ENCODE results near the gene ATP5F1E. TPM values are rescaled to one million over a fixed set of nuclear protein-coding genes. Genes with fewer than 3 reads are reported as not detected.

The ATP5F1E gene
- total RNA-seq: 10 to 100 TPM; 51.1 to 53.1 TPM
- polyA plus RNA-seq (2013, experiment 1 of 2): 101 TPM
- polyA plus RNA-seq (2013, experiment 2 of 2): 119 TPM
- 79.9 to 304 (median 173) reads per million in 172 experiments for total RNA-seq

DNA sequence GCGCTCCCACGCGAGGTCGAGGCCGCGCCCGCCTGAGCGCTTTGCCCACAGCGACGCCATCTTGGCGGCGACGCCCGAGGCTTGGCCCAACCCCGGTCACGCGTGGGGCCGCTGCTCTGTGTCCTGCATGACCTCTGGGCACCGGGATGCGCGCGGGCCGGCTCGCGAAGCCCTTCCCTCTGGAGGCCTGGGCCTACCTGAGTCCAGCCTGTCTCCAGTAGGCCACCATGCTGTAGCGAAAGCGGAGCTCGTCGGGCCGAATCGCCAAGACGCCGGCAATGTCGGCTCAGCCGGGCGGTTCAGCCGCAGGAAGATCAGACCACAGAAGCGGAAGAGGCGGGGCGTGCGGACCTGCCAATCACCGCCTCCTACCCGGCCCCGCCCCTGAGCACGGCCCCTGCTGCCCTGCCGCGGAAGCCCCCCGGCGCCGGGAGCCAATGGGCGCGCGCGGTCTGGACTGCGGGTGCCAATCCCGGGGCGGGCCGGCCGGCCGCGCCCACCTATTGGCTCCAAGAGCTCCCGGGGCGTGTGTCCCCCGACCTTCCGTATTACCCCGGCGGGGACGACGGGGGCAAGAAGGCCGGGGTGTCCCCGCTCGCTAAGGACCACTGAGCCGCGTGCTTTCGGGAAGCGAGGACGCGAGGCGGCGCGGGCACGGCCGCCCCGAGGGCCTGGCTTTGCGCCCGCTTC lies at the start of gene ATP5F1E:
ATP5F1E (minus strand) TSS at position 313 of the 690 bp plus-strand sequence; CDS start at position 229, 84 bp downstream.
- Histone ChIP-seq H3K36me3 (ENCODE audit: insufficient read depth, low read length) (peaks cover 59% of the 10 kb centered on the region), H3K27ac (ENCODE audit: low read depth in 1 of 2, low read length in 2 of 2) (peak within 1 kb of the TSS; percentile 81 to 86), H3K27me3 (ENCODE audit: control insufficient read depth in 1 of 2, insufficient read depth in 2 of 2, low read length in 2 of 2) (no peaks in the 10 kb centered on the region), H3K9me3 (ENCODE audit: control insufficient read depth in 1 of 2, insufficient read depth in 1 of 2, low read length in 2 of 2) (no peaks in the 10 kb centered on the region), H3K4me3 (ENCODE audit: low read length) (peak within 1 kb of the TSS; percentile 76), H3K4me1 (ENCODE audit: insufficient read depth, low read length) (peaks cover 31% of the 10 kb centered on the region)
- TF ChIP-seq, protein P1, sequence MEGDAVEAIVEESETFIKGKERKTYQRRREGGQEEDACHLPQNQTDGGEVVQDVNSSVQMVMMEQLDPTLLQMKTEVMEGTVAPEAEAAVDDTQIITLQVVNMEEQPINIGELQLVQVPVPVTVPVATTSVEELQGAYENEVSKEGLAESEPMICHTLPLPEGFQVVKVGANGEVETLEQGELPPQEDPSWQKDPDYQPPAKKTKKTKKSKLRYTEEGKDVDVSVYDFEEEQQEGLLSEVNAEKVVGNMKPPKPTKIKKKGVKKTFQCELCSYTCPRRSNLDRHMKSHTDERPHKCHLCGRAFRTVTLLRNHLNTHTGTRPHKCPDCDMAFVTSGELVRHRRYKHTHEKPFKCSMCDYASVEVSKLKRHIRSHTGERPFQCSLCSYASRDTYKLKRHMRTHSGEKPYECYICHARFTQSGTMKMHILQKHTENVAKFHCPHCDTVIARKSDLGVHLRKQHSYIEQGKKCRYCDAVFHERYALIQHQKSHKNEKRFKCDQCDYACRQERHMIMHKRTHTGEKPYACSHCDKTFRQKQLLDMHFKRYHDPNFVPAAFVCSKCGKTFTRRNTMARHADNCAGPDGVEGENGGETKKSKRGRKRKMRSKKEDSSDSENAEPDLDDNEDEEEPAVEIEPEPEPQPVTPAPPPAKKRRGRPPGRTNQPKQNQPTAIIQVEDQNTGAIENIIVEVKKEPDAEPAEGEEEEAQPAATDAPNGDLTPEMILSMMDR (IDR thresholded peaks at IDR 0.05): no peak
- DNase-seq (peak; percentile 94 to 99 (median 96)), ATAC-seq (ENCODE audit: poor library complexity) (peak; percentile 95)
- H3K27me3 Mint-ChIP-seq: no peaks in the 10 kb centered on the region
- no peaks in the 10 kb centered on the region for H3K9me3 Mint-ChIP-seq
- POLR2A ChIA-PET: interaction anchor here (0.6 to 4.1 kb wide), 44 partner anchors 9 to 725 kb away, joined by 3 to 67 read pairs (median 4); partner anchors contain the start of genes NELFCD, PRELID3B, STX16 and TUBB1
- H3K27ac Mint-ChIP-seq: peak within 1 kb of the TSS; percentile 87
- CTCF ChIA-PET: interaction anchor here (0.8 to 2.0 kb wide), 12 partner anchors 12 to 190 kb away, joined by 3 to 5 read pairs (median 4); no protein-coding TSS in a partner anchor
- peaks cover 61% of the 10 kb centered on the region for H3K4me1 Mint-ChIP-seq (ENCODE audit: low read depth)
- intact Hi-C loops (cut with DNase I, micrococcal nuclease): loop anchor here (1.0 to 5.0 kb wide), 6 partner anchors 10 to 645 kb away; partner anchors contain the start of genes PRELID3B (in 2 of the 2), NELFCD (in 1 of the 2) and VAPB (in 1 of the 2)
- peak within 1 kb of the TSS; percentile 97 for H3K4me3 Mint-ChIP-seq
- peaks cover 88% of the 10 kb centered on the region for H3K36me3 Mint-ChIP-seq (ENCODE audit: low read depth)

DNA sequence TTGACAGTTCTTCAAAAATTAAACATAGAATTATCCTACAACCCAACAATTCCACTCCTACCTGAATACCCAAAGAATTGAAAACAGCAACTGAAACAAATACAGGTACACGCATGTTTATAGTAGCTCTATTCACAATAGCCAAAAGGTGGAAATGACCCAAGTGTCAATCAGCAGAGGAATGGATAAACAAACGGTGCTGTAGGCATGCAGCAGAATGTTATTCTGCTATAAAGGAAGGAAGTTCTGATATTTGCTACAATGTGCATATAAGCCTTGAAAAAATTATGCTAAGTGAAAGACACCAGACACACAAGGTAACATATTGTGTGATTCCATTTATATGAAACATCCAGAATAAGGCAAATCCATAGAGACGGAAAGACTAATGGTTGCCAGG lies 48.9 kb upstream of the ATP5F1E start:
- Histone ChIP-seq H3K4me1 (ENCODE audit: insufficient read depth, low read length) (no peaks in the 10 kb centered on the region), H3K27me3 (ENCODE audit: control insufficient read depth in 1 of 2, insufficient read depth in 2 of 2, low read length in 2 of 2) (peaks cover 0 to 9% of the 10 kb centered on the region in 2 experiments), H3K4me3 (ENCODE audit: low read length) (no peak overlapping the region), H3K36me3 (ENCODE audit: insufficient read depth, low read length) (no peaks in the 10 kb centered on the region), H3K27ac (ENCODE audit: low read depth in 1 of 2, low read length in 2 of 2) (no peak overlapping the region), H3K9me3 (ENCODE audit: control insufficient read depth in 1 of 2, insufficient read depth in 1 of 2, low read length in 2 of 2) (no peaks in the 10 kb centered on the region)
- ChIA-PET CTCF (interaction anchor here (1.5 kb wide), 1 partner anchor 127 kb away, joined by 4 read pairs; no protein-coding TSS in a partner anchor), POLR2A (no interaction called here)
- no peaks in the 10 kb centered on the region for H3K4me1 Mint-ChIP-seq (ENCODE audit: low read depth)
- no peak overlapping the region for H3K4me3 Mint-ChIP-seq
- DNase-seq: no peak
- no peak overlapping the region for H3K27ac Mint-ChIP-seq
- TF ChIP-seq, protein P1 (IDR thresholded peaks at IDR 0.05): no peak
- no peaks in the 10 kb centered on the region for H3K36me3 Mint-ChIP-seq (ENCODE audit: low read depth)
- H3K27me3 Mint-ChIP-seq: peaks cover 27% of the 10 kb centered on the region
- H3K9me3 Mint-ChIP-seq: no peaks in the 10 kb centered on the region
- intact Hi-C loops (cut with DNase I, micrococcal nuclease): loop anchor here (5.0 to 10.0 kb wide), 2 partner anchors 39 to 414 kb away; partner anchors contain the start of gene PRELID3B (in 1 of the 2)
- ATAC-seq (ENCODE audit: poor library complexity): no peak

DNA sequence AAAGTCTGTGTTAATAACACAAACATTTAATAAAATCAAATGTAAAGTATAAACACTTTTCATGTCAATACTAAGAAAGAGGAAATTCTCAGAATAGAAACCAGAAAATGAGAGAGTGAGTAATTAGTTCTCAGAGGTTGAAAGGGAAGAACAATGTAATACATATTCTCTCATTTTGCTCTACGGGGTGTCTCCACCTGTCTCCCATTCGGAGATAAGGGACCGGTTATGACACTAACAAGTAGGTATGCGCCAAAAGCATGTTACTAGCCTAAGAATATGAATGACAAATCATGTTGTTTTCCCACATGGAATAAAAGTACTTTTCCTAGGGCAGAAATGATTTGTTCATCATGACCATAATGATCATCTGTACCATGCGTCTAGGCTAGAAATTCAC lies 46.1 kb upstream of the ATP5F1E start:
- Histone ChIP-seq H3K4me3 (ENCODE audit: low read length) (no peak overlapping the region), H3K9me3 (ENCODE audit: control insufficient read depth in 1 of 2, insufficient read depth in 1 of 2, low read length in 2 of 2) (no peaks in the 10 kb centered on the region), H3K27me3 (ENCODE audit: control insufficient read depth in 1 of 2, insufficient read depth in 2 of 2, low read length in 2 of 2) (peaks cover 0 to 9% of the 10 kb centered on the region in 2 experiments), H3K36me3 (ENCODE audit: insufficient read depth, low read length) (no peaks in the 10 kb centered on the region), H3K4me1 (ENCODE audit: insufficient read depth, low read length) (no peaks in the 10 kb centered on the region), H3K27ac (ENCODE audit: low read depth in 1 of 2, low read length in 2 of 2) (no peak overlapping the region)
- H3K27ac Mint-ChIP-seq: no peak overlapping the region
- CTCF ChIA-PET: no interaction called here
- H3K9me3 Mint-ChIP-seq: no peaks in the 10 kb centered on the region
- no peak overlapping the region for H3K4me3 Mint-ChIP-seq
- intact Hi-C loops (cut with DNase I, micrococcal nuclease): no loop called here
- no peaks in the 10 kb centered on the region for H3K36me3 Mint-ChIP-seq (ENCODE audit: low read depth)
- no peak for ATAC-seq (ENCODE audit: poor library complexity)
- DNase-seq: no peak
- H3K27me3 Mint-ChIP-seq: peaks cover 49% of the 10 kb centered on the region
- TF ChIP-seq, protein P1 (IDR thresholded peaks at IDR 0.05): no peak
- H3K4me1 Mint-ChIP-seq (ENCODE audit: low read depth): no peaks in the 10 kb centered on the region
- POLR2A ChIA-PET: no interaction called here

Measured in CD4-positive, alpha-beta T cell (primary cell).